Testis (tissue), 2 donors: Measurements from ENCODE around the gene MROH8.

ENCODE experiments used
- POLR2A ChIP-seq: fragments of 450-650 bp; IDR thresholded peaks from one replicate; pipeline ENCODE4 v1.6.1; 2017; ENCODE audit warnings: antibody characterized with exemption, mild to moderate bottlenecking, moderate library complexity
- TF ChIP-seq, protein P1 (sequence below), 3 experiments: fragments of 450-650 bp in 2 of 3; fragments of 200-600 bp in 1 of 3; sonication (generic) in 1 of 3; IDR thresholded peaks; one replicate each; pipeline ENCODE4 v1.5.1; 2016 to 2019; ENCODE audit warnings: antibody characterized with exemption in 3 of 3, mild to moderate bottlenecking in 2 of 3, moderate library complexity in 1 of 3

DNA sequence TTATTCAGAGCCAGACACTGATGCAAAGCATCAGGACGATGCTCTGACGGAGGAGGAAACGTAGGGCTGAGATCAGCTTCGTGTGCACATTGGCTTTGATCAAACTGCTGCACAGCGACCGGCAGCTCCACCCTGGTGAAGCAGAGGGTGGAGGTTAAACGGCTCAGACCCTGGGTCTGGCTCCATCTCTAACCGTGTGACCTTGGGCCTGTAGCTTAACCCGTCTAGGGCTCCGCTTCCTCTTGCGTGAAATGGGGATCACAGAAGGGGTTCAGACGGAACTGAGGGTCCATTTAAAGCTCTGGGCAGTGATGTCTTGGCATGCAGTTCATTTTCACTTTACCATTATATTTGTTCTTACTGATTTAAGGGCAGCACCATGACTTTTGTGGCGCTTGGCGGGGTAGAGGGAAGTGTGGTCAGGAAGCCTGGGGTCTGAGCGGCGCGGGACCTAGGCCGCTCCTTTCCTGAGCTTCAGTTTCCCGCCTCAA lies 84.2 kb downstream of the MROH8 start:
- TF ChIP-seq, protein P1, sequence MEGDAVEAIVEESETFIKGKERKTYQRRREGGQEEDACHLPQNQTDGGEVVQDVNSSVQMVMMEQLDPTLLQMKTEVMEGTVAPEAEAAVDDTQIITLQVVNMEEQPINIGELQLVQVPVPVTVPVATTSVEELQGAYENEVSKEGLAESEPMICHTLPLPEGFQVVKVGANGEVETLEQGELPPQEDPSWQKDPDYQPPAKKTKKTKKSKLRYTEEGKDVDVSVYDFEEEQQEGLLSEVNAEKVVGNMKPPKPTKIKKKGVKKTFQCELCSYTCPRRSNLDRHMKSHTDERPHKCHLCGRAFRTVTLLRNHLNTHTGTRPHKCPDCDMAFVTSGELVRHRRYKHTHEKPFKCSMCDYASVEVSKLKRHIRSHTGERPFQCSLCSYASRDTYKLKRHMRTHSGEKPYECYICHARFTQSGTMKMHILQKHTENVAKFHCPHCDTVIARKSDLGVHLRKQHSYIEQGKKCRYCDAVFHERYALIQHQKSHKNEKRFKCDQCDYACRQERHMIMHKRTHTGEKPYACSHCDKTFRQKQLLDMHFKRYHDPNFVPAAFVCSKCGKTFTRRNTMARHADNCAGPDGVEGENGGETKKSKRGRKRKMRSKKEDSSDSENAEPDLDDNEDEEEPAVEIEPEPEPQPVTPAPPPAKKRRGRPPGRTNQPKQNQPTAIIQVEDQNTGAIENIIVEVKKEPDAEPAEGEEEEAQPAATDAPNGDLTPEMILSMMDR (IDR thresholded peaks at IDR 0.05), result no peak
- TF ChIP-seq POLR2A, result no peak
